WTC11 (cell line): Measurements from ENCODE around the gene CTBP1. TPM values are rescaled to one million over a fixed set of nuclear protein-coding genes. Genes with fewer than 3 reads are reported as not detected.

Source experiments
- ATAC-seq: fragments of 200-7000 bp; cut with Tn5 transposase; 2 replicates; pipeline ENCODE4 v1.10.0; 2021; ENCODE audit warnings: mild to moderate bottlenecking, moderate library complexity
- CTCF ChIA-PET: fragments of 300-600 bp; sonication (Branson Sonifier 250); formaldehyde crosslinking; loops from one replicate; lab custom pipeline; 2021; ENCODE audit warnings: antibody characterized with exemption; lab: Charles Lee
- POLR2A ChIA-PET: fragments of 350-600 bp; sonication (Branson Sonifier 250); formaldehyde crosslinking; loops from one replicate; lab custom pipeline; 2021; ENCODE audit warnings: antibody characterized with exemption; lab: Charles Lee
- DNase-seq: peaks from one replicate; pipeline ENCODE4 v3.0.0; 2021; ENCODE audit warnings: low spot score
- H3K27ac Mint-ChIP-seq: 2 replicates; pipeline ENCODE4 v1.8.0; 2021; ENCODE audit warnings: mixed read lengths
- H3K27me3 Mint-ChIP-seq: 2 replicates; pipeline ENCODE4 v1.8.0; 2021; ENCODE audit warnings: low read depth, mild to moderate bottlenecking, moderate library complexity, mixed read lengths
- H3K36me3 Mint-ChIP-seq: 2 replicates; pipeline ENCODE4 v1.8.0; 2021; ENCODE audit warnings: mixed read lengths
- H3K4me1 Mint-ChIP-seq: 2 replicates; pipeline ENCODE4 v1.8.0; 2022; ENCODE audit warnings: mixed read lengths
- H3K4me3 Mint-ChIP-seq: 2 replicates; pipeline ENCODE4 v1.8.0; 2021; ENCODE audit warnings: mild to moderate bottlenecking, moderate library complexity, mixed read lengths
- H3K9me3 Mint-ChIP-seq: 2 replicates; pipeline ENCODE4 v1.8.0; 2021; ENCODE audit warnings: mixed read lengths
- CBFB ChIP-seq: sonication (generic); formaldehyde crosslinking; IDR thresholded peaks from 2 replicates; pipeline ENCODE4 v1.8.1; 2022; ENCODE audit warnings: mild to moderate bottlenecking, low read depth, missing genetic modification reagents
- CREB1 ChIP-seq: sonication (generic); formaldehyde crosslinking; IDR thresholded peaks from 2 replicates; pipeline ENCODE4 v1.8.0; 2023; ENCODE audit warnings: mild to moderate bottlenecking, missing genetic modification reagents
- ELF4 ChIP-seq: sonication (generic); formaldehyde crosslinking; IDR thresholded peaks from 2 replicates; pipeline ENCODE4 v1.8.1; 2022; ENCODE audit warnings: low read depth, mild to moderate bottlenecking, moderate library complexity, missing genetic modification reagents
- EMX1 ChIP-seq: fragments of 250-450 bp; sonication (Bioruptor Pico); IDR thresholded peaks from 2 replicates; pipeline ENCODE4 v1.8.0; 2021; ENCODE audit warnings: mild to moderate bottlenecking
- GABPB1 ChIP-seq: sonication (generic); formaldehyde crosslinking; IDR thresholded peaks from 2 replicates; pipeline ENCODE4 v1.8.1; 2023; ENCODE audit warnings: mild to moderate bottlenecking, missing genetic modification reagents
- NR1H2 ChIP-seq: sonication (generic); formaldehyde crosslinking; IDR thresholded peaks from 2 replicates; pipeline ENCODE4 v1.9.0; 2021; ENCODE audit warnings: mild to moderate bottlenecking, moderate library complexity, missing genetic modification reagents
- NR2C2 ChIP-seq: sonication (generic); formaldehyde crosslinking; IDR thresholded peaks from 2 replicates; pipeline ENCODE4 v1.8.0; 2022; ENCODE audit warnings: mild to moderate bottlenecking, missing genetic modification reagents
- PRRX2 ChIP-seq: fragments of 250-450 bp; sonication (Bioruptor Pico); IDR thresholded peaks from 2 replicates; pipeline ENCODE4 v1.8.0; 2021; ENCODE audit warnings: mild to moderate bottlenecking
- SMAD3 ChIP-seq: sonication (generic); formaldehyde crosslinking; IDR thresholded peaks from 2 replicates; pipeline ENCODE4 v1.8.0; 2022; ENCODE audit warnings: missing genetic modification reagents, mild to moderate bottlenecking, borderline replicate concordance
- SP1 ChIP-seq: sonication (generic); formaldehyde crosslinking; conservative IDR thresholded peaks from 2 replicates; pipeline ENCODE4 v1.8.1; 2022; ENCODE audit warnings: missing genetic modification reagents
- total RNA-seq: library from RNA; stranded (reverse); gene quantifications from 3 replicates; pipeline ENCODE4 v1.2.3, GENCODE V29; 2021
- TF ChIP-seq, protein P1 (sequence below): fragments of 250-450 bp; sonication (Bioruptor Pico); conservative IDR thresholded peaks from 2 replicates; pipeline ENCODE4 v1.9.0; 2021; ENCODE audit warnings: mild to moderate bottlenecking
- TF ChIP-seq, protein P2 (sequence below): fragments of 250-450 bp; sonication (Bioruptor Pico); IDR thresholded peaks from 2 replicates; pipeline ENCODE4 v1.9.0; 2021; ENCODE audit warnings: mild to moderate bottlenecking
- TF ChIP-seq, protein P3 (sequence below): fragments of 200-600 bp; IDR thresholded peaks from 2 replicates; pipeline ENCODE4 v1.8.0; 2022; ENCODE audit warnings: antibody characterized with exemption
- TF ChIP-seq, protein P4 (sequence below): sonication (generic); formaldehyde crosslinking; IDR thresholded peaks from 2 replicates; pipeline ENCODE4 v1.8.1; 2023; ENCODE audit warnings: mild to moderate bottlenecking, missing genetic modification reagents, moderate library complexity
- TF ChIP-seq, protein P5 (sequence below): sonication (generic); formaldehyde crosslinking; IDR thresholded peaks from 2 replicates; pipeline ENCODE4 v1.8.0; 2023; ENCODE audit warnings: missing genetic modification reagents, mild to moderate bottlenecking, borderline replicate concordance
- TF ChIP-seq, protein P6 (sequence below): sonication (generic); formaldehyde crosslinking; IDR thresholded peaks from 2 replicates; pipeline ENCODE4 v1.8.0; 2023; ENCODE audit warnings: mild to moderate bottlenecking, missing genetic modification reagents
- TF ChIP-seq, protein P7 (sequence below): fragments of 250-450 bp; sonication (Bioruptor Pico); IDR thresholded peaks from 2 replicates; pipeline ENCODE4 v2.1.2; 2022; ENCODE audit warnings: mild to moderate bottlenecking, moderate library complexity
- TF ChIP-seq, protein P8 (sequence below): sonication (generic); formaldehyde crosslinking; IDR thresholded peaks from 2 replicates; pipeline ENCODE4 v1.8.0; 2023; ENCODE audit warnings: missing genetic modification reagents

The CTBP1 gene
- total RNA-seq, 1 experiment from 2014 or later, result 143 TPM

DNA sequence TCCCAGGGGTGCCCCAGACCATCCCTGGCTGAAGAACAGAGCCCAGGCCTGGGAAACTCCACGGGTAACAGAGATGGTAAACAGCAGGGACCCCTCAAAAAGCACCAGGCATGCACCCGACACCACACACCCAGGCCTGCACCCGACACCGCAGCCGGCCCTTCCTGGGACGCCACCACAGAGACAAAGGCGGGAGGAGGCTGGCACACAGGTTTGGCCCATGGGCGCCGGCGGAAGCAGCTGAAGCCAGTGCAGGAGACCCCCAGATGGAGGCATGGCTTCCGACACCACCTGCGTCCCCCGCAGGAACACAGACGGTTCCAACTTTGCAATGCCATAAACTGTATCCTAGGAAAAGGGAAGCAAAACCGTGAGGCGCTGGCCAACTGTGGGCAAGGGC is 22.3 kb downstream of the CTBP1 start (continued):
- TF ChIP-seq, protein P1, sequence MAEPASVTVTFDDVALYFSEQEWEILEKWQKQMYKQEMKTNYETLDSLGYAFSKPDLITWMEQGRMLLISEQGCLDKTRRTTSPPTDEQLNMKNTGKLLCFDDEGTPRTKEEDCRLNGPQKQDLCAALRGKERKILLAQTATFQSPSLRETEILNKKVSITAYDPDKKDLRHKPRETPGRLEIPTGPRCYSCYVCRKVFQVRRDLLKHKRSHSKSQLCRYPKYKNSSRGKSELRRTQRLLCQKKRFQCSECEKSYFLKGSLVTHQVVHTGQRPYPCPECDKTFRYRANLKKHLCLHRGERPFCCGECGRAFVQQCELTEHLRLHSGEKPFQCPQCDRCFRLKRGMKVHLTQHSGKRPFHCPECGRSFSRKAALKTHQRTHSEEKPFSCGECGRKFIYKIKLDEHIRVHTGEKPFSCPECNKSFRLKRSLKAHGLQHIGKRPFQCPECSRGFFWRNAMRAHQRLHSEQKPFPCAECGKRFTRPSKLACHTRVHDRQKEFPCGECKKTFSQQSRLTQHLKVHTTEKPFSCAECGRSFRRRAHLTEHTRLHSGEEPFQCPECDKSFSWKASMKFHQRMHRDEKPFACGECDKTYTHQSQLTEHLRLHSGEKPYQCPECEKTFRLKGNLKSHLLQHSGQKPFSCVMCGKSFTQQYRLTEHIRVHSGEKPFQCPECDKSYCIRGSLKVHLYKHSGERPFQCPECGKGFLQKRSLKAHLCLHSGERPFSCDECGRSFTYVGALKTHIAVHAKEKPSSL (CRISPR knock-in tag), result no peak
- TF ChIP-seq, protein P2, sequence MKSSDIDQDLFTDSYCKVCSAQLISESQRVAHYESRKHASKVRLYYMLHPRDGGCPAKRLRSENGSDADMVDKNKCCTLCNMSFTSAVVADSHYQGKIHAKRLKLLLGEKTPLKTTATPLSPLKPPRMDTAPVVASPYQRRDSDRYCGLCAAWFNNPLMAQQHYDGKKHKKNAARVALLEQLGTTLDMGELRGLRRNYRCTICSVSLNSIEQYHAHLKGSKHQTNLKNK (CRISPR knock-in tag), result no peak
- TF ChIP-seq SMAD3 (CRISPR knock-in tag) (no peak), NR1H2 (no peak), CREB1 (no peak), CBFB (no peak), NR2C2 (CRISPR knock-in tag) (no peak), SP1 (CRISPR knock-in tag) (no peak), ELF4 (no peak), GABPB1 (CRISPR knock-in tag) (no peak), EMX1 (no peak)
- TF ChIP-seq, protein P3, sequence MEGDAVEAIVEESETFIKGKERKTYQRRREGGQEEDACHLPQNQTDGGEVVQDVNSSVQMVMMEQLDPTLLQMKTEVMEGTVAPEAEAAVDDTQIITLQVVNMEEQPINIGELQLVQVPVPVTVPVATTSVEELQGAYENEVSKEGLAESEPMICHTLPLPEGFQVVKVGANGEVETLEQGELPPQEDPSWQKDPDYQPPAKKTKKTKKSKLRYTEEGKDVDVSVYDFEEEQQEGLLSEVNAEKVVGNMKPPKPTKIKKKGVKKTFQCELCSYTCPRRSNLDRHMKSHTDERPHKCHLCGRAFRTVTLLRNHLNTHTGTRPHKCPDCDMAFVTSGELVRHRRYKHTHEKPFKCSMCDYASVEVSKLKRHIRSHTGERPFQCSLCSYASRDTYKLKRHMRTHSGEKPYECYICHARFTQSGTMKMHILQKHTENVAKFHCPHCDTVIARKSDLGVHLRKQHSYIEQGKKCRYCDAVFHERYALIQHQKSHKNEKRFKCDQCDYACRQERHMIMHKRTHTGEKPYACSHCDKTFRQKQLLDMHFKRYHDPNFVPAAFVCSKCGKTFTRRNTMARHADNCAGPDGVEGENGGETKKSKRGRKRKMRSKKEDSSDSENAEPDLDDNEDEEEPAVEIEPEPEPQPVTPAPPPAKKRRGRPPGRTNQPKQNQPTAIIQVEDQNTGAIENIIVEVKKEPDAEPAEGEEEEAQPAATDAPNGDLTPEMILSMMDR, result no peak
- TF ChIP-seq, protein P4, sequence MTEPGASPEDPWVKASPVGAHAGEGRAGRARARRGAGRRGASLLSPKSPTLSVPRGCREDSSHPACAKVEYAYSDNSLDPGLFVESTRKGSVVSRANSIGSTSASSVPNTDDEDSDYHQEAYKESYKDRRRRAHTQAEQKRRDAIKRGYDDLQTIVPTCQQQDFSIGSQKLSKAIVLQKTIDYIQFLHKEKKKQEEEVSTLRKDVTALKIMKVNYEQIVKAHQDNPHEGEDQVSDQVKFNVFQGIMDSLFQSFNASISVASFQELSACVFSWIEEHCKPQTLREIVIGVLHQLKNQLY (CRISPR knock-in tag), result no peak
- TF ChIP-seq, protein P5, sequence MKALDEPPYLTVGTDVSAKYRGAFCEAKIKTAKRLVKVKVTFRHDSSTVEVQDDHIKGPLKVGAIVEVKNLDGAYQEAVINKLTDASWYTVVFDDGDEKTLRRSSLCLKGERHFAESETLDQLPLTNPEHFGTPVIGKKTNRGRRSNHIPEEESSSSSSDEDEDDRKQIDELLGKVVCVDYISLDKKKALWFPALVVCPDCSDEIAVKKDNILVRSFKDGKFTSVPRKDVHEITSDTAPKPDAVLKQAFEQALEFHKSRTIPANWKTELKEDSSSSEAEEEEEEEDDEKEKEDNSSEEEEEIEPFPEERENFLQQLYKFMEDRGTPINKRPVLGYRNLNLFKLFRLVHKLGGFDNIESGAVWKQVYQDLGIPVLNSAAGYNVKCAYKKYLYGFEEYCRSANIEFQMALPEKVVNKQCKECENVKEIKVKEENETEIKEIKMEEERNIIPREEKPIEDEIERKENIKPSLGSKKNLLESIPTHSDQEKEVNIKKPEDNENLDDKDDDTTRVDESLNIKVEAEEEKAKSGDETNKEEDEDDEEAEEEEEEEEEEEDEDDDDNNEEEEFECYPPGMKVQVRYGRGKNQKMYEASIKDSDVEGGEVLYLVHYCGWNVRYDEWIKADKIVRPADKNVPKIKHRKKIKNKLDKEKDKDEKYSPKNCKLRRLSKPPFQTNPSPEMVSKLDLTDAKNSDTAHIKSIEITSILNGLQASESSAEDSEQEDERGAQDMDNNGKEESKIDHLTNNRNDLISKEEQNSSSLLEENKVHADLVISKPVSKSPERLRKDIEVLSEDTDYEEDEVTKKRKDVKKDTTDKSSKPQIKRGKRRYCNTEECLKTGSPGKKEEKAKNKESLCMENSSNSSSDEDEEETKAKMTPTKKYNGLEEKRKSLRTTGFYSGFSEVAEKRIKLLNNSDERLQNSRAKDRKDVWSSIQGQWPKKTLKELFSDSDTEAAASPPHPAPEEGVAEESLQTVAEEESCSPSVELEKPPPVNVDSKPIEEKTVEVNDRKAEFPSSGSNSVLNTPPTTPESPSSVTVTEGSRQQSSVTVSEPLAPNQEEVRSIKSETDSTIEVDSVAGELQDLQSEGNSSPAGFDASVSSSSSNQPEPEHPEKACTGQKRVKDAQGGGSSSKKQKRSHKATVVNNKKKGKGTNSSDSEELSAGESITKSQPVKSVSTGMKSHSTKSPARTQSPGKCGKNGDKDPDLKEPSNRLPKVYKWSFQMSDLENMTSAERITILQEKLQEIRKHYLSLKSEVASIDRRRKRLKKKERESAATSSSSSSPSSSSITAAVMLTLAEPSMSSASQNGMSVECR, result no peak
- TF ChIP-seq, protein P6, sequence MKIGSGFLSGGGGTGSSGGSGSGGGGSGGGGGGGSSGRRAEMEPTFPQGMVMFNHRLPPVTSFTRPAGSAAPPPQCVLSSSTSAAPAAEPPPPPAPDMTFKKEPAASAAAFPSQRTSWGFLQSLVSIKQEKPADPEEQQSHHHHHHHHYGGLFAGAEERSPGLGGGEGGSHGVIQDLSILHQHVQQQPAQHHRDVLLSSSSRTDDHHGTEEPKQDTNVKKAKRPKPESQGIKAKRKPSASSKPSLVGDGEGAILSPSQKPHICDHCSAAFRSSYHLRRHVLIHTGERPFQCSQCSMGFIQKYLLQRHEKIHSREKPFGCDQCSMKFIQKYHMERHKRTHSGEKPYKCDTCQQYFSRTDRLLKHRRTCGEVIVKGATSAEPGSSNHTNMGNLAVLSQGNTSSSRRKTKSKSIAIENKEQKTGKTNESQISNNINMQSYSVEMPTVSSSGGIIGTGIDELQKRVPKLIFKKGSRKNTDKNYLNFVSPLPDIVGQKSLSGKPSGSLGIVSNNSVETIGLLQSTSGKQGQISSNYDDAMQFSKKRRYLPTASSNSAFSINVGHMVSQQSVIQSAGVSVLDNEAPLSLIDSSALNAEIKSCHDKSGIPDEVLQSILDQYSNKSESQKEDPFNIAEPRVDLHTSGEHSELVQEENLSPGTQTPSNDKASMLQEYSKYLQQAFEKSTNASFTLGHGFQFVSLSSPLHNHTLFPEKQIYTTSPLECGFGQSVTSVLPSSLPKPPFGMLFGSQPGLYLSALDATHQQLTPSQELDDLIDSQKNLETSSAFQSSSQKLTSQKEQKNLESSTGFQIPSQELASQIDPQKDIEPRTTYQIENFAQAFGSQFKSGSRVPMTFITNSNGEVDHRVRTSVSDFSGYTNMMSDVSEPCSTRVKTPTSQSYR, result no peak

DNA sequence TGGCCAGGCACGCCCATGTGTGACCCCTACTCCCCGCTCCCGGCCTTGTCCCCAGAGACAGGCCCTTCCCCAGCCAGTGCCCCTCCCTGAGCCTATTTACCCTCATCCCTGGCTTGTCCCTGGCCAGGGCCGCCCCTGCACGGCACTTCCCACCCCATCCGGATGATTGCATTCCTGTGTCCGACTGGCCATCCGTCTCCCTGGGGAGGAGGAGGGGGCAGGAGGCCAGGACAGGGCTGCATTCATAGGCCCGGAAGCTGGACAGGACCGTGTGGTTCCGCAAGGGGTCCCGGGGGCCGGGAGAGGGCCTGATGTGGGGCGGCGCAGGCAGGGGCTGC is 22.8 kb downstream of the CTBP1 start:
- Mint-ChIP-seq H3K27ac (no peak overlapping the region), H3K36me3 (peaks cover 36% of the 10 kb centered on the region), H3K27me3 (no peaks in the 10 kb centered on the region), H3K4me3 (no peak overlapping the region), H3K9me3 (peaks cover 7% of the 10 kb centered on the region; the same call in 1 of the 2 replicates), H3K4me1 (no peaks in the 10 kb centered on the region)
- TF ChIP-seq NR1H2, result no peak
- TF ChIP-seq, protein P7, sequence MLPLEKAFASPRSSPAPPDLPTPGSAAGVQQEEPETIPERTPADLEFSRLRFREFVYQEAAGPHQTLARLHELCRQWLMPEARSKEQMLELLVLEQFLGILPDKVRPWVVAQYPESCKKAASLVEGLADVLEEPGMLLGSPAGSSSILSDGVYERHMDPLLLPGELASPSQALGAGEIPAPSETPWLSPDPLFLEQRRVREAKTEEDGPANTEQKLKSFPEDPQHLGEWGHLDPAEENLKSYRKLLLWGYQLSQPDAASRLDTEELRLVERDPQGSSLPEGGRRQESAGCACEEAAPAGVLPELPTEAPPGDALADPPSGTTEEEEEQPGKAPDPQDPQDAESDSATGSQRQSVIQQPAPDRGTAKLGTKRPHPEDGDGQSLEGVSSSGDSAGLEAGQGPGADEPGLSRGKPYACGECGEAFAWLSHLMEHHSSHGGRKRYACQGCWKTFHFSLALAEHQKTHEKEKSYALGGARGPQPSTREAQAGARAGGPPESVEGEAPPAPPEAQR (CRISPR knock-in tag), result no peak
- TF ChIP-seq, protein P8, sequence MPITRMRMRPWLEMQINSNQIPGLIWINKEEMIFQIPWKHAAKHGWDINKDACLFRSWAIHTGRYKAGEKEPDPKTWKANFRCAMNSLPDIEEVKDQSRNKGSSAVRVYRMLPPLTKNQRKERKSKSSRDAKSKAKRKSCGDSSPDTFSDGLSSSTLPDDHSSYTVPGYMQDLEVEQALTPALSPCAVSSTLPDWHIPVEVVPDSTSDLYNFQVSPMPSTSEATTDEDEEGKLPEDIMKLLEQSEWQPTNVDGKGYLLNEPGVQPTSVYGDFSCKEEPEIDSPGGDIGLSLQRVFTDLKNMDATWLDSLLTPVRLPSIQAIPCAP (CRISPR knock-in tag), result no peak
- no peak for TF ChIP-seq PRRX2 (CRISPR knock-in tag)
- ChIA-PET CTCF (no interaction called here), POLR2A (no interaction called here)
- DNase-seq, result no peak
- no peak for ATAC-seq
